ENCODE measurements around the gene SUV39H1.

DNA sequence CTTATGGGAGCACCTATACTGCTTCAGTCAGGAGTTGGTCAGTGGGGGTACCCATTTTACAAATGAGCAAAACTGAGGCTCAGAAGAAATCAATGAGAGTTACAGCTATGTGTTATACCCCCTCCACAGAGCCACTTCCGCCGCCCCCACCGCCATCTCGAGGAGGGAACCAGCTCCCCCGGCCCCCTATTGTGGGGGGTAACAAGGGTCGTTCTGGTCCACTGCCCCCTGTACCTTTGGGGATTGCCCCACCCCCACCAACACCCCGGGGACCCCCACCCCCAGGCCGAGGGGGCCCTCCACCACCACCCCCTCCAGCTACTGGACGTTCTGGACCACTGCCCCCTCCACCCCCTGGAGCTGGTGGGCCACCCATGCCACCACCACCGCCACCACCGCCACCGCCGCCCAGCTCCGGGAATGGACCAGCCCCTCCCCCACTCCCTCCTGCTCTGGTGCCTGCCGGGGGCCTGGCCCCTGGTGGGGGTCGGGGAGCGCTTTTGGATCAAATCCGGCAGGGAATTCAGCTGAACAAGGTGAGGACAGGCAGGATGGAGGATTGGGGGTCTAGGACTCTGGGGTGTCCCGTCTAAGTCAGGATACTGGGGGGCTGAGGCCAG lies 7.9 kb upstream of the SUV39H1 start:
- TF ChIP-seq, protein P1, sequence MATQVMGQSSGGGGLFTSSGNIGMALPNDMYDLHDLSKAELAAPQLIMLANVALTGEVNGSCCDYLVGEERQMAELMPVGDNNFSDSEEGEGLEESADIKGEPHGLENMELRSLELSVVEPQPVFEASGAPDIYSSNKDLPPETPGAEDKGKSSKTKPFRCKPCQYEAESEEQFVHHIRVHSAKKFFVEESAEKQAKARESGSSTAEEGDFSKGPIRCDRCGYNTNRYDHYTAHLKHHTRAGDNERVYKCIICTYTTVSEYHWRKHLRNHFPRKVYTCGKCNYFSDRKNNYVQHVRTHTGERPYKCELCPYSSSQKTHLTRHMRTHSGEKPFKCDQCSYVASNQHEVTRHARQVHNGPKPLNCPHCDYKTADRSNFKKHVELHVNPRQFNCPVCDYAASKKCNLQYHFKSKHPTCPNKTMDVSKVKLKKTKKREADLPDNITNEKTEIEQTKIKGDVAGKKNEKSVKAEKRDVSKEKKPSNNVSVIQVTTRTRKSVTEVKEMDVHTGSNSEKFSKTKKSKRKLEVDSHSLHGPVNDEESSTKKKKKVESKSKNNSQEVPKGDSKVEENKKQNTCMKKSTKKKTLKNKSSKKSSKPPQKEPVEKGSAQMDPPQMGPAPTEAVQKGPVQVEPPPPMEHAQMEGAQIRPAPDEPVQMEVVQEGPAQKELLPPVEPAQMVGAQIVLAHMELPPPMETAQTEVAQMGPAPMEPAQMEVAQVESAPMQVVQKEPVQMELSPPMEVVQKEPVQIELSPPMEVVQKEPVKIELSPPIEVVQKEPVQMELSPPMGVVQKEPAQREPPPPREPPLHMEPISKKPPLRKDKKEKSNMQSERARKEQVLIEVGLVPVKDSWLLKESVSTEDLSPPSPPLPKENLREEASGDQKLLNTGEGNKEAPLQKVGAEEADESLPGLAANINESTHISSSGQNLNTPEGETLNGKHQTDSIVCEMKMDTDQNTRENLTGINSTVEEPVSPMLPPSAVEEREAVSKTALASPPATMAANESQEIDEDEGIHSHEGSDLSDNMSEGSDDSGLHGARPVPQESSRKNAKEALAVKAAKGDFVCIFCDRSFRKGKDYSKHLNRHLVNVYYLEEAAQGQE (IDR thresholded peaks at IDR 0.05): no peak
- TF ChIP-seq, protein P2, sequence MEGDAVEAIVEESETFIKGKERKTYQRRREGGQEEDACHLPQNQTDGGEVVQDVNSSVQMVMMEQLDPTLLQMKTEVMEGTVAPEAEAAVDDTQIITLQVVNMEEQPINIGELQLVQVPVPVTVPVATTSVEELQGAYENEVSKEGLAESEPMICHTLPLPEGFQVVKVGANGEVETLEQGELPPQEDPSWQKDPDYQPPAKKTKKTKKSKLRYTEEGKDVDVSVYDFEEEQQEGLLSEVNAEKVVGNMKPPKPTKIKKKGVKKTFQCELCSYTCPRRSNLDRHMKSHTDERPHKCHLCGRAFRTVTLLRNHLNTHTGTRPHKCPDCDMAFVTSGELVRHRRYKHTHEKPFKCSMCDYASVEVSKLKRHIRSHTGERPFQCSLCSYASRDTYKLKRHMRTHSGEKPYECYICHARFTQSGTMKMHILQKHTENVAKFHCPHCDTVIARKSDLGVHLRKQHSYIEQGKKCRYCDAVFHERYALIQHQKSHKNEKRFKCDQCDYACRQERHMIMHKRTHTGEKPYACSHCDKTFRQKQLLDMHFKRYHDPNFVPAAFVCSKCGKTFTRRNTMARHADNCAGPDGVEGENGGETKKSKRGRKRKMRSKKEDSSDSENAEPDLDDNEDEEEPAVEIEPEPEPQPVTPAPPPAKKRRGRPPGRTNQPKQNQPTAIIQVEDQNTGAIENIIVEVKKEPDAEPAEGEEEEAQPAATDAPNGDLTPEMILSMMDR (IDR thresholded peaks at IDR 0.05; ENCODE audit: low read depth, low read length, missing input control): no peak
- TF ChIP-seq SP1 (IDR thresholded peaks at IDR 0.05) (no peak), GABPA (IDR thresholded peaks at IDR 0.05 in 1 of 2, conservative IDR thresholded peaks at IDR 0.05 in 1 of 2) (no peak)
- TF ChIP-seq, protein P3, sequence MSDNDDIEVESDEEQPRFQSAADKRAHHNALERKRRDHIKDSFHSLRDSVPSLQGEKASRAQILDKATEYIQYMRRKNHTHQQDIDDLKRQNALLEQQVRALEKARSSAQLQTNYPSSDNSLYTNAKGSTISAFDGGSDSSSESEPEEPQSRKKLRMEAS (IDR thresholded peaks at IDR 0.05): no peak
